Spleen (tissue), 11 donors: ENCODE measurements around the gene TRAPPC6A. TPM values are rescaled to one million over a fixed set of nuclear protein-coding genes. Genes with fewer than 3 reads are reported as not detected.
A peak's percentile ranks its signal among the peaks of the same experiment; 100 is the strongest.

Experiments
- DNase-seq: peaks from one replicate; pipeline ENCODE4 v3.0.0-alpha.2; 2020
- H3K27ac ChIP-seq, 8 donors: fragments of 200-600 bp; sonication (generic) in 7 of 8; 1 replicate in 4 of 8; 2 replicates in 4 of 8; pipeline versions ENCODE4 v1.5.0 to v1.8.0; 2016 to 2021; ENCODE audit warnings: inconsistent platforms in 4 of 8, mild to moderate bottlenecking in 4 of 8, moderate library complexity in 1 of 8
- H3K27me3 ChIP-seq, 7 donors: fragments of 200-600 bp; sonication (generic) in 6 of 7; replicated peaks in 1 of 7; 1 replicate in 4 of 7; 2 replicates in 3 of 7; pipeline versions ENCODE4 v1.5.0 to v1.8.0; 2016 to 2021; ENCODE audit warnings: inconsistent platforms in 3 of 7, mild to moderate bottlenecking in 1 of 7
- H3K36me3 ChIP-seq, 6 donors: fragments of 200-600 bp; sonication (generic) in 5 of 6; 1 replicate in 4 of 6; 2 replicates in 2 of 6; pipeline versions ENCODE4 v1.5.0 to v1.8.0; 2016 to 2021; ENCODE audit warnings: inconsistent platforms in 2 of 6
- H3K4me1 ChIP-seq, 6 donors: fragments of 200-600 bp; sonication (generic) in 5 of 6; 1 replicate in 3 of 6; 2 replicates in 3 of 6; pipeline versions ENCODE4 v1.5.0 to v1.8.0; 2016 to 2021; ENCODE audit warnings: inconsistent platforms in 3 of 6
- H3K4me3 ChIP-seq, 8 donors: fragments of 200-600 bp; sonication (generic) in 7 of 8; 1 replicate in 4 of 8; 2 replicates in 4 of 8; pipeline versions ENCODE4 v1.5.0 to v1.8.0; 2016 to 2021; ENCODE audit warnings: inconsistent platforms in 4 of 8, mild to moderate bottlenecking in 4 of 8, moderate library complexity in 2 of 8
- H3K9me3 ChIP-seq, 8 donors: fragments of 200-600 bp; sonication (generic) in 7 of 8; 1 replicate in 4 of 8; 2 replicates in 4 of 8; pipeline versions ENCODE4 v1.5.0 to v1.8.0; 2016 to 2021; ENCODE audit warnings: inconsistent platforms in 4 of 8
- CTCF ChIP-seq, 11 experiments: fragments of 200-600 bp in 7 of 11; fragments of 450-650 bp in 4 of 11; sonication (generic) in 4 of 11; IDR thresholded peaks in 8 of 11; conservative IDR thresholded peaks in 3 of 11; 1 replicate in 7 of 11; 2 replicates in 4 of 11; pipeline versions ENCODE4 v1.4.0 to v1.8.0; 2016 to 2021; ENCODE audit warnings: antibody characterized with exemption in 11 of 11, inconsistent platforms in 4 of 11, mild to moderate bottlenecking in 1 of 11
- POLR2A ChIP-seq, 3 donors: fragments of 450-650 bp; IDR thresholded peaks; one replicate each; pipeline ENCODE4 v1.5.1; 2017; ENCODE audit warnings: antibody characterized with exemption in 3 of 3, mild to moderate bottlenecking in 1 of 3
- POLR2AphosphoS5 ChIP-seq, 3 donors: sonication (generic); formaldehyde crosslinking; IDR thresholded peaks; one replicate each; pipeline ENCODE4 v1.5.1; 2017; ENCODE audit warnings: antibody characterized with exemption in 3 of 3
- WGBS, 5 donors: extraction: QIAGEN DNeasy Blood & Tissue Kit in 3 of 5; methylation state at CpG; one replicate each; pipeline versions ENCODE4 v1.1.5 to v1.1.7; 2013 to 2018; 5-methylcytosine and 5-hydroxymethylcytosine counted together
- intact Hi-C: fragments of 100-400 bp; cut with DNase I; formaldehyde crosslinking; loops from one replicate; pipeline ENCODE4 v1.15.0; 2023; ENCODE audit warnings: low total_unique reads
- polyA plus RNA-seq, 3 donors: library from polyadenylated mRNA; stranded (reverse); fragments of 200-250 nt; gene quantifications; one replicate each; pipeline ENCODE4 v1.2.1, GENCODE V29; 2013
- total RNA-seq, 7 donors: library from RNA; depleted of rRNA in 3 of 7; stranded (reverse); fragments of >200 nt in 3 of 7; fragmentation: NEBNext Ultra II Directional in 4 of 7; extraction: Animal tissue kit (Norgen Biotek cat#: 25700) in 4 of 7; gene quantifications; one replicate each; pipeline versions ENCODE4 v1.1.0 to v1.2.1, GENCODE V29; 2016 to 2021
- donor health status: healthy with polysubstance abuse.
- donor health status: DM: no; HTN: no; CAD: no; lungs with moderate emphysema.
- donor health status: DM: no; HTN: no; CAD: no.
- donor health status: Bipolar disorder and iron deficiency.
- donor health status: healthy.
- donor health status: DM: no; HTN: no; CAD: no.
- donor health status: DM: yes; HTN: yes; CAD: no.

TRAPPC6A gene
- total and polyA plus RNA-seq, 10 donors = 25.9 to 109 (median 39.8) TPM

- WGBS, 5 donors = 86 to 97% (median 91%) methylated on average over 7 to 9 of the region's 9 CpGs
- H3K27ac ChIP-seq = no peak overlapping the region
Measured at GRCh38 chr19:45123440-45123850, 54.6 kb downstream of the TRAPPC6A start.

DNA sequence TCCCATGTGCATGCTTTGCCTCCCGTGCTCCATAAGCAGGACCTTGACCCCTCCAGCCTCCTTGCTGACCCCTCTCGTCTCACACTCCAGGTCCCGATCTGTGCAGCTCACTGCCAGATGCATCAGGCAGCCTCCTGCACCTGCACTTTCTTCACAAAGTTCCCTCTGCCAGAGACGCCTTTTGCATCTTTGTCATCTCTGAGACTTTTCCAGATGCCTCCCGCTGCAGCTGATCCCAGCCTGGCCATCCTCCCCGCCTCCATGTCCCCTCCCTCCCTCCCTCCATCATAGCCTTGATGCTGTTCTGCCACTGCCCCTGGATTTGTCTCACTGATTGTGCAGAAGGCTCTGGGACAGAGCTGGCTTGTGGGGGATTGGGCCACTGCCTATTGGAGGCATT lies 55.2 kb downstream of the TRAPPC6A start:
- Histone ChIP-seq H3K4me1 (peaks cover 17 to 63% (median 51%) of the 10 kb centered on the region in 6 donors), H3K36me3 (peaks cover 0 to 8% (median 0%) of the 10 kb centered on the region in 6 donors), H3K9me3 (no peaks in the 10 kb centered on the region), H3K27ac (no peak overlapping the region), H3K27me3 (no peaks in the 10 kb centered on the region), H3K4me3 (no peak overlapping the region)
- intact Hi-C loops = no loop called here
- 75 to 90% (median 88%) methylated on average over 6 of the region's 6 CpGs for WGBS, 5 donors
- TF ChIP-seq POLR2AphosphoS5 (IDR thresholded peaks at IDR 0.05) = no peak
- no peak for DNase-seq

More at GRCh38 chr19:45123440-45123850, 54.6 kb downstream of the TRAPPC6A start:
- no peaks in the 10 kb centered on the region for H3K27me3 ChIP-seq
- H3K36me3 ChIP-seq = peaks cover 0 to 8% (median 0%) of the 10 kb centered on the region in 6 donors
- no peak for TF ChIP-seq CTCF (IDR thresholded peaks at IDR 0.05 in 8 of 11, conservative IDR thresholded peaks at IDR 0.05 in 3 of 11)
- no peak for TF ChIP-seq POLR2A (IDR thresholded peaks at IDR 0.05)
- no peak for TF ChIP-seq POLR2AphosphoS5 (IDR thresholded peaks at IDR 0.05)
- peaks cover 11 to 57% (median 45%) of the 10 kb centered on the region in 6 donors for H3K4me1 ChIP-seq
- intact Hi-C loops = no loop called here
- H3K4me3 ChIP-seq = no peak overlapping the region
- no peak for DNase-seq
- no peaks in the 10 kb centered on the region for H3K9me3 ChIP-seq

- no peaks in the 10 kb centered on the region for H3K9me3 ChIP-seq
- H3K36me3 ChIP-seq = peaks cover 0 to 8% (median 0%) of the 10 kb centered on the region in 6 donors
- peaks cover 24 to 72% (median 61%) of the 10 kb centered on the region in 6 donors for H3K4me1 ChIP-seq
- no peak overlapping the region for H3K27ac ChIP-seq
- DNase-seq = no peak
- 65 to 76% (median 72%) methylated on average over 10 to 11 of the region's 11 CpGs for WGBS, 5 donors
- TF ChIP-seq CTCF (IDR thresholded peaks at IDR 0.05 in 8 of 11, conservative IDR thresholded peaks at IDR 0.05 in 3 of 11) = no peak
- TF ChIP-seq POLR2AphosphoS5 (IDR thresholded peaks at IDR 0.05) = no peak
- TF ChIP-seq POLR2A (IDR thresholded peaks at IDR 0.05) = no peak
- no peaks in the 10 kb centered on the region for H3K27me3 ChIP-seq
- no peak overlapping the region for H3K4me3 ChIP-seq
- intact Hi-C loops = no loop called here
Measured at GRCh38 chr19:45121827-45122345, 56.2 kb downstream of the TRAPPC6A start.

DNA sequence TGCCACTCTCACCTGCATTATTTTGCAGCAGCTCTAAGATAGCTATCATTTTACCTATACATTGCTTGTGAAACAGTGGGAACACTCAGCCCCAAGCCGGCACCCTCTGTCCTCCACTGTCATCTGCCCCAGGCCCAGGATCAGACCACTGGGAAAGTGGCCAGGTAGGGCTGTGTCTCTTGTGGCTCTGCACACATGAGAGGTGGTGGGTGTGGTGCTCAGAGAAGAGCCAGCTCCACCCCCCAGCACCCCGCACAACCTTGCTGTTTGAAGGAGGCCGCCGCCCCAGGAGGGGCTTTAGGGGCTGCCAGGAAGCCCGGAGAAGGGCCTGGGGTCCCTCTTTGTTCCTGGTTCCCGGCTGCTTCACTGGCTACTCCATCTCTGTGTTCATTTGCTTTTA lies 58.5 kb downstream of the TRAPPC6A start:
- Histone ChIP-seq H3K27ac (peak overlapping the region in 1 of 8 donors; percentile 69), H3K9me3 (no peaks in the 10 kb centered on the region), H3K36me3 (peaks cover 0 to 8% (median 0%) of the 10 kb centered on the region in 6 donors), H3K4me3 (no peak overlapping the region), H3K4me1 (peaks cover 21 to 82% (median 62%) of the 10 kb centered on the region in 6 donors), H3K27me3 (no peaks in the 10 kb centered on the region)
- TF ChIP-seq CTCF (IDR thresholded peaks at IDR 0.05 in 8 of 11, conservative IDR thresholded peaks at IDR 0.05 in 3 of 11) (no peak), POLR2AphosphoS5 (IDR thresholded peaks at IDR 0.05) (no peak), POLR2A (IDR thresholded peaks at IDR 0.05) (no peak)
- WGBS, 5 donors = 86 to 95% (median 90%) methylated on average over 6 of the region's 6 CpGs
- no peak for DNase-seq
- intact Hi-C loops = no loop called here
